ENCODE data around the gene TMEM62.
A peak's percentile ranks its signal among the peaks of the same experiment; 100 is the strongest.
"Not testable (repeated sequence)": the region's sequence is repeated elsewhere in the genome, so short reads cannot be mapped to it uniquely, and the experiment has no call there.

The TMEM62 gene

GRCh38 chr15:43210172-43210745 lies 76.9 kb downstream of the TMEM62 start:
- DNase-seq (ENCODE audit: low read depth), result no peak

- DNase-seq (ENCODE audit: low read depth), result no peak
Observed at GRCh38 chr15:43210807-43211206, 77.4 kb downstream of the TMEM62 start.

GRCh38 chr15:43211224-43211735 lies 77.9 kb downstream of the TMEM62 start:
- no peak for DNase-seq (ENCODE audit: low read depth)

- no peak for DNase-seq (ENCODE audit: low read depth)
Observed at GRCh38 chr15:43212299-43212698, 78.9 kb downstream of the TMEM62 start.

GRCh38 chr15:43212951-43213350 lies 79.6 kb downstream of the TMEM62 start:
- no peak for DNase-seq (ENCODE audit: low read depth)

GRCh38 chr15:43213466-43213865 lies 80.1 kb downstream of the TMEM62 start:
- no peak for DNase-seq (ENCODE audit: low read depth)

- DNase-seq (ENCODE audit: low read depth), result no peak
Observed at GRCh38 chr15:43214169-43214568, 80.8 kb downstream of the TMEM62 start.

GRCh38 chr15:43214592-43215295 lies 81.4 kb downstream of the TMEM62 start:
- DNase-seq (ENCODE audit: low read depth), result no peak

- DNase-seq (ENCODE audit: low read depth), result no peak
Observed at GRCh38 chr15:43215961-43216360, 82.6 kb downstream of the TMEM62 start.

- DNase-seq (ENCODE audit: low read depth), result no peak
Observed at GRCh38 chr15:43218908-43219706, 85.7 kb downstream of the TMEM62 start.

GRCh38 chr15:43219929-43220928 lies 86.8 kb downstream of the TMEM62 start:
- DNase-seq (ENCODE audit: low read depth), result no peak

- DNase-seq (ENCODE audit: low read depth), result no peak
Observed at GRCh38 chr15:43220991-43221403, 87.6 kb downstream of the TMEM62 start, which contains the start of gene EPB42. TSS of gene EPB42 (minus strand) at chr15:43221018. CDS start at chr15:43220825, 193 bp downstream.

- no peak for DNase-seq (ENCODE audit: low read depth)
Observed at GRCh38 chr15:43221422-43221821, 88.0 kb downstream of the TMEM62 start.

- DNase-seq (ENCODE audit: low read depth), result peak; percentile 7
Observed at GRCh38 chr15:43225201-43225949, 92.0 kb downstream of the TMEM62 start.

- DNase-seq (ENCODE audit: low read depth), result not testable (repeated sequence)
Observed at GRCh38 chr15:43225950-43226255, 92.5 kb downstream of the TMEM62 start.

- DNase-seq (ENCODE audit: low read depth), result no peak
Observed at GRCh38 chr15:43226436-43227305, 93.3 kb downstream of the TMEM62 start.

- no peak for DNase-seq (ENCODE audit: low read depth)
Observed at GRCh38 chr15:43229977-43230376, 96.6 kb downstream of the TMEM62 start.

GRCh38 chr15:43230640-43231115 lies 97.3 kb downstream of the TMEM62 start:
- DNase-seq (ENCODE audit: low read depth), result no peak

- no peak for DNase-seq (ENCODE audit: low read depth)
Observed at GRCh38 chr15:43232289-43232874, 99.0 kb downstream of the TMEM62 start.
